Stimulated activated naive CD8-positive, alpha-beta T cell treated with anti-CD3 and anti-CD28 coated beads, Interleukin-15, amount 100 ng/mL, for 72 hours (primary cell): ENCODE data around the gene SLITRK3.

Source experiments
- ATAC-seq: fragments of 150-1000 bp; cut with Tn5 transposase; 2 replicates; pipeline ENCODE4 v1.10.0; 2021; ENCODE audit warnings: mild to moderate bottlenecking, moderate library complexity
- DNase-seq, 2 donors: peaks; one replicate each; pipeline ENCODE4 v3.0.0; 2021 to 2022
- H3K27ac Mint-ChIP-seq, 2 donors: one replicate each; pipeline ENCODE4 v1.8.0; 2022; ENCODE audit warnings: mild to moderate bottlenecking in 2 of 2, mixed read lengths in 2 of 2, moderate library complexity in 2 of 2
- H3K27me3 Mint-ChIP-seq: one replicate; pipeline ENCODE4 v1.8.0; 2022; ENCODE audit warnings: mixed read lengths
- H3K4me1 Mint-ChIP-seq: one replicate; pipeline ENCODE4 v1.8.0; 2022; ENCODE audit warnings: mild to moderate bottlenecking, mixed read lengths
- H3K4me3 Mint-ChIP-seq, 2 donors: one replicate each; pipeline ENCODE4 v1.8.0; 2022; ENCODE audit warnings: mild to moderate bottlenecking in 2 of 2, mixed read lengths in 2 of 2, moderate library complexity in 1 of 2
- H3K9me3 Mint-ChIP-seq, 2 donors: one replicate each; pipeline ENCODE4 v1.8.0; 2022; ENCODE audit warnings: mixed read lengths in 2 of 2

SLITRK3 gene

GRCh38 chr3:165196577-165197480 lies 645 bp upstream of the SLITRK3 start:
- DNase-seq (no peak), ATAC-seq (no peak)
- H3K9me3 Mint-ChIP-seq = no peaks in the 10 kb centered on the region
- peaks cover 33% of the 10 kb centered on the region for H3K4me1 Mint-ChIP-seq
- peak overlapping the region in 1 of 2 donors; percentile 69 for H3K27ac Mint-ChIP-seq
- peaks cover 55% of the 10 kb centered on the region for H3K27me3 Mint-ChIP-seq
- H3K4me3 Mint-ChIP-seq = peak overlapping the region; percentile 54 to 63

- Mint-ChIP-seq H3K9me3 (no peaks in the 10 kb centered on the region), H3K27me3 (peaks cover 62% of the 10 kb centered on the region), H3K27ac (peak overlapping the region in 1 of 2 donors; percentile 38), H3K4me3 (peak overlapping the region; percentile 13 to 25), H3K4me1 (peaks cover 33% of the 10 kb centered on the region)
- ATAC-seq (no peak), DNase-seq (no peak)
These were observed 944 bp downstream of the SLITRK3 start for GRCh38 chr3:165195241-165195639.

DNA sequence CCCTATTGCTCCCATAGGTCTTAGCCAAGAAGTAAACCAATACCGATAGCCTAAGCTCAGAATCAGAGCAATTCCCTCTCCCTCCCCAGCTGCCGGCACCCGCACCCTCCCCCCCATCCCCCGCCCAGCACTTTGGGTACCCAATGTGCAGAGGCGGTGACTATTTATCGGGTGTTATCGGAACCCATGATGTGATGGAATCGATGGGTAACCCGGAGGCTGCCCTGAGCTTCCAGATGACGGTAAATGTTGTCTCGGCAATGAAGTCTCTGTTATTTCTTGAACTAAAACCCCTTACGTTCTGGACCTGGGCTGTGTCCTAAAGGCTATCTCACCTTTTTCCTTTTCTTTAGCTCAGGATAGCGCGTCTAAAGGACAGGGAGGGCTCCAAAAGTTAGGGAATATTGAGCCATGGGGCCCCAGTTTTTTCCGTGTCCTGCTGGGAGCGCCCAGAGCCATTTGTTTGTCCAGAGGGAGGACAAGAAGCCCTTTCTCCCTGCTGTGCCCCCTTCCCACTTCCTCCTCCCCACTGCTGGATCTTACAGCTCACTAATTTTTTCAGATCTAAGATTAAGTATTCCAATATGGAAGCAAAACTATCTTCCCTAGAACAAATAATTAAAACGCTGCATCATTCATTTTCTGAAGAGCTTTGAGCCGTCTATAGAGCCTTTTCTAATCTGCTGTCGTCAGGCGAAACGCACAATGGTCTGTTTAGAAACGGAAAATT lies 1.5 kb downstream of the SLITRK3 start:
- Mint-ChIP-seq H3K9me3 (no peaks in the 10 kb centered on the region), H3K4me3 (no peak overlapping the region), H3K27ac (no peak overlapping the region), H3K27me3 (peaks cover 62% of the 10 kb centered on the region), H3K4me1 (peaks cover 33% of the 10 kb centered on the region)
- DNase-seq (no peak), ATAC-seq (no peak)

- Mint-ChIP-seq H3K4me1 (peaks cover 33% of the 10 kb centered on the region), H3K9me3 (no peaks in the 10 kb centered on the region), H3K27ac (no peak overlapping the region), H3K27me3 (peaks cover 67% of the 10 kb centered on the region), H3K4me3 (no peak overlapping the region)
- DNase-seq = no peak
- ATAC-seq = no peak
These were observed 2.6 kb downstream of the SLITRK3 start for GRCh38 chr3:165193366-165194254.

DNA sequence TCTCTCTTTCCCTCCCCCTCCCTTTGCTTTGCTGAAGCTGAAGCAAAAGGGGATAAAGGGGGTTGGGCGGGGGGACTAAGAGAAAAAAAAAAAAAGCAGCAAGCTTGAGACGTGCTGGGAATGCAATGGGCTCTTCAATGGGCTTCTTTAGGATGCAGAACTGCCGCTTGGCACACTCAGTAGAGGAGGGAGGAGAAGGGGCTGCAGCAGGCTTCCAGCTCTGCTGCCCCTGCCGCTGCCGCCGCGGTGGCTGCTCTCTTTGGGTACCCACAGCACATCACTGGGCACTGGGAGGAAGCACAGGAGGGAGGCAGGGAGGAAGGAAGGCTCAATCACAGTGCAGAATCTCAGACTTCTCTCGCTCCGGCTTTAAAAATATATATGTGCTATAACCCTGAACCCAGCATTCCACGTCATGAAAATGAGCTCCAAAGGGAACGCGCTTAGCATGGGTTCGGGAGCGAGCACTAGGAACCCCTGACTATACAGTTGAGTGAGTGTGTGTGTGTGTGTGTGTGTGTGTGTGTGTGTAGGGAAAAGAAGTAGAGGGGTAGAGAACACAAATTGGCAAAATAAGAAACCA lies 3.5 kb downstream of the SLITRK3 start:
- DNase-seq = no peak
- Mint-ChIP-seq H3K4me1 (peaks cover 33% of the 10 kb centered on the region), H3K27me3 (peaks cover 67% of the 10 kb centered on the region), H3K4me3 (no peak overlapping the region), H3K9me3 (no peaks in the 10 kb centered on the region), H3K27ac (no peak overlapping the region)
- ATAC-seq = no peak

- H3K4me1 Mint-ChIP-seq = peaks cover 26% of the 10 kb centered on the region
- peaks cover 57% of the 10 kb centered on the region for H3K27me3 Mint-ChIP-seq
- DNase-seq (no peak), ATAC-seq (no peak)
- no peaks in the 10 kb centered on the region for H3K9me3 Mint-ChIP-seq
- no peak overlapping the region for H3K4me3 Mint-ChIP-seq
- no peak overlapping the region for H3K27ac Mint-ChIP-seq
These were observed 4.7 kb downstream of the SLITRK3 start for GRCh38 chr3:165191491-165191890.

- H3K27me3 Mint-ChIP-seq = peaks cover 26% of the 10 kb centered on the region
- H3K4me1 Mint-ChIP-seq = peaks cover 8% of the 10 kb centered on the region
- ATAC-seq (no peak), DNase-seq (no peak)
- H3K27ac Mint-ChIP-seq = no peak overlapping the region
- H3K9me3 Mint-ChIP-seq = no peaks in the 10 kb centered on the region
- H3K4me3 Mint-ChIP-seq = no peak overlapping the region
These were observed 7.7 kb downstream of the SLITRK3 start for GRCh38 chr3:165188452-165188851.

- no peak for ATAC-seq
- peaks cover 5% of the 10 kb centered on the region for H3K27me3 Mint-ChIP-seq
- no peak overlapping the region for H3K27ac Mint-ChIP-seq
- no peaks in the 10 kb centered on the region for H3K9me3 Mint-ChIP-seq
- H3K4me1 Mint-ChIP-seq = no peaks in the 10 kb centered on the region
- H3K4me3 Mint-ChIP-seq = no peak overlapping the region
- peak; percentile 24 to 33 for DNase-seq
These were observed 10.4 kb downstream of the SLITRK3 start for GRCh38 chr3:165185707-165186327.

DNA sequence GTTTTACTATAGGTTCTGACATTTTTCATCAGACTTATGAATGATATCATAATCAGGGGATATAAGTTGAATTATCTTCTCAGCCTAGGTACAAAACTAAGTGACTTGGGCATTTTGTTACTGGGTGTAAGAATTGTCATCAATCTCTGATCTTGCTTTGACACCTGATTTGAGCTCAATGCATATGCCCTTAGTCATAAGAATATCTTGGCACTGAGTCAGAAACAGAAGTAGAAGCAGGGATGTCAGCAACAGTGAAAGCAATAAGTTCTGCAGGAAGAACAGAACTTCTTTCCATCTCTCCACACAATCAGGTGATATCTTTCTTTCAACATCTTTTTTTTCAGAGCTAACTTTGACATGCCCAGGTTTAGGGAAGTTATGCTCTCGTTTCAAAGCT lies 14.6 kb downstream of the SLITRK3 start:
- no peaks in the 10 kb centered on the region for H3K27me3 Mint-ChIP-seq
- ATAC-seq (no peak), DNase-seq (no peak)
- H3K4me1 Mint-ChIP-seq = no peaks in the 10 kb centered on the region
- H3K4me3 Mint-ChIP-seq = no peak overlapping the region
- H3K27ac Mint-ChIP-seq = no peak overlapping the region
- no peaks in the 10 kb centered on the region for H3K9me3 Mint-ChIP-seq

GRCh38 chr3:165170236-165170635 lies 25.9 kb downstream of the SLITRK3 start:
- ATAC-seq = no peak
- Mint-ChIP-seq H3K27ac (no peak overlapping the region), H3K4me3 (no peak overlapping the region), H3K4me1 (no peaks in the 10 kb centered on the region), H3K27me3 (no peaks in the 10 kb centered on the region), H3K9me3 (peaks cover 0 to 10% of the 10 kb centered on the region in 2 donors)
- no peak for DNase-seq

DNA sequence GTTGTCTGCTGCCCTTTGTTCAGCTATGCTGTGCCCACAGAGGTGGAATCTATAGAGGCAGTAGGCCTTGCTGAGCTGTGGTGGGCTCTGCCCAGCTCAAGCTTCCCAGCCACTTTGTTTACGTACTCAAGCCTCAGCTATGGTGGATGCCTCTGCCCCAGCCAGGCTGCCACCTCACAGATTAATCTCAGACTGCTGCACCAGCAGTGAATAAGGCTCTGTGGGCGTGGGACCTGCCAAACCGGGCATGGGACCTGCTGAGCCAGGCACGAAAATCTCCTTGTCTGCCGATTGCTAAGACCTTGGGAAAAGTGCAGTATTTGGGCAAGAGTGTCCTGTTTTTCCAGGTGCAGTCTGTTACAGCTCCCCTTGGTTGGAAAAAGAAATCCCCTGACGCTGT lies 26.8 kb downstream of the SLITRK3 start:
- ATAC-seq (no peak), DNase-seq (no peak)
- H3K4me3 Mint-ChIP-seq = no peak overlapping the region
- H3K27me3 Mint-ChIP-seq = no peaks in the 10 kb centered on the region
- no peaks in the 10 kb centered on the region for H3K4me1 Mint-ChIP-seq
- peaks cover 0 to 10% of the 10 kb centered on the region in 2 donors for H3K9me3 Mint-ChIP-seq
- H3K27ac Mint-ChIP-seq = no peak overlapping the region

- Mint-ChIP-seq H3K4me1 (no peaks in the 10 kb centered on the region), H3K27me3 (no peaks in the 10 kb centered on the region), H3K4me3 (no peak overlapping the region), H3K27ac (no peak overlapping the region), H3K9me3 (peaks cover 5 to 10% of the 10 kb centered on the region in 2 donors)
- ATAC-seq = no peak
- no peak for DNase-seq
These were observed 33.3 kb downstream of the SLITRK3 start for GRCh38 chr3:165162883-165163282.

GRCh38 chr3:165159760-165160421 lies 36.3 kb downstream of the SLITRK3 start:
- Mint-ChIP-seq H3K27me3 (no peaks in the 10 kb centered on the region), H3K27ac (no peak overlapping the region), H3K4me3 (no peak overlapping the region), H3K9me3 (peaks cover 0 to 5% of the 10 kb centered on the region in 2 donors), H3K4me1 (no peaks in the 10 kb centered on the region)
- ATAC-seq = no peak
- no peak for DNase-seq

DNA sequence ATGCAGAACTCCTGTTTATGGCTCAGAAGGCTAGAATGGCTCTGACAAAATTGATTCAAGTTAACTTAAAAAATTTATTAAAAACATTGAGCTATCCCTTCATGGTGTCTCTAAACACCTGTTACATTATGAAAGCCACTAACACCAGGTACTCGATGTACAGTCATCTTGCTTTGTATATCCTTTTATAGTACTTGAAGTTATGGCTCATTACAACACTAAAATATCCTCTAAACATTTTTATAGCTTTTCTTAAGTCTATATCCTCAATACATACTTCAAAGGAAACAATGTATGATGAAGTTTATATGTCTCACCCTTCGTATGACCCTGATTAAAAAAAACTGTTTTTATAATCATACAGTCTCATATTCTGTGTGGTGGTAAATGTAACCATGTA lies 38.2 kb downstream of the SLITRK3 start:
- H3K27ac Mint-ChIP-seq = no peak overlapping the region
- no peak for DNase-seq
- H3K4me1 Mint-ChIP-seq = no peaks in the 10 kb centered on the region
- no peaks in the 10 kb centered on the region for H3K27me3 Mint-ChIP-seq
- H3K9me3 Mint-ChIP-seq = peaks cover 0 to 5% of the 10 kb centered on the region in 2 donors
- ATAC-seq = no peak
- H3K4me3 Mint-ChIP-seq = no peak overlapping the region
